HK-2 (cell line): ENCODE results near the gene PPP2R5A.
"Not testable (repeated sequence)": the region's sequence is repeated elsewhere in the genome, so short reads cannot be mapped to it uniquely, and the experiment has no call there.

Experiments
- DNase-seq: peaks from one replicate; pipeline ENCODE4 v3.0.0-alpha.2; 2018; ENCODE audit not compliant: unreplicated experiment

PPP2R5A gene

DNA sequence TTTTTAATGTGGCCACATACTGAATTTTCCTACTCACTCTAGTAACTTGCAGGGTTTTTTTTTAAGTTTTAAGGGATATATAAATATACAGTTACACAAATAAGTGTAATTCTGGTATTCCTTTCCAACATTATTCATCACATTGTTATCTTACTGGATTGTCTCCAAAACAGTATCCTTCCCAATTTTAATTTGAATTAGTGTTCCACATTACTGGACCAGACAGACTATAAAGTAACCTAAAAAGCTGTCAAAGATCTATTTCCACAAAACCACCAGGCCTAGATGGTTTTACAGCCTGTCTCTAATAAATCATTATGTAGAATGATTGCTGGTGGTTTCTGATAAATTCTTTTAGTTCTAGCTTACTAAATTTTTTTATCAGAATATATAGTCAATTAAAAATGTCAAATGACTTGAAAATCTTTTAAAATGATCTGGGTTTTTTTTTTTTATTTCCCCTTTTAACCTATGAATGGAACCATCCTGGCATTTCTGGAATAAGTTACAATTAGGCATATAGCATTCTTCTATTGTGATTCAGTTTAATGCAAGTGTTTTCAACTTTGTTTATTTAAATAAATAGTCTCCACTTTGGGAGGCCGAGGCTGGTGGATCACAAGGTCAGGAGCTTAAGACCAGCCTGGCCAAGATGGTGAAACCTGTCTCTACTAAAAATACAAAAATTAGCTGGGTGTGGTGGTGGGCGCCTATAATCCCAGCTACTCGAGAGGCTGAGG is 70.2 kb downstream of the PPP2R5A start:
- DNase-seq, result no peak

DNA sequence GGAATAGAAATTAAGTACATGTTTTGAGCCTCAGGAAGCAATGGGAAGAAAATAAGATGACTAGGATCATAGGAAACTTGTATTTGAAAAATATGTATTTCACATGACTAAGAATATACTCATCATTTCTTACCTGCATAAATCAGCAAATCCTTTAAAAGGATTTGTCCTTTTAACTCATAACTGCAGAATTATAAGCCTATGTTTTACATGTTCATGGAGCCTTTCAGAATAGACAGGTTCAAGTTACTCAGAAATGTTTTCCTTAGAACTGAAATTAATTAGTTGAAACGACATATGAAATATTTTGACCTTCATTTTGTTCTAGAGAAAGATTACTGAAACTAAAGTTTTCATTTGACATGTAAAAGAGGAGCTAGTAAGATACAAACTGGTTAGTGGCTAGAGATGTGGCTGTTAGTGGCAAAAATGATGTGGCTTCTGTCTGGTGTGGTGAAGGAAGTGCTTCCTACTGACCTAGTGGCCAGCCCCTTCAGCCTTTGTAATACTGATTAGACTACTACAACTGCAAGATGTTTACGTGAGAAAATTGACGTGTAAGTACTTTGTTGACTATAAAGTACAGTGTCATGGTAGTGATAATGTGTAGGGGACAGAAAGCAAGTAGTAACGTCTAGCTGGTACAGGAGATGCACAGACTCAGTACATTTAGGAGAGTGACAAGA is 74.7 kb downstream of the PPP2R5A start:
- no peak for DNase-seq

DNA sequence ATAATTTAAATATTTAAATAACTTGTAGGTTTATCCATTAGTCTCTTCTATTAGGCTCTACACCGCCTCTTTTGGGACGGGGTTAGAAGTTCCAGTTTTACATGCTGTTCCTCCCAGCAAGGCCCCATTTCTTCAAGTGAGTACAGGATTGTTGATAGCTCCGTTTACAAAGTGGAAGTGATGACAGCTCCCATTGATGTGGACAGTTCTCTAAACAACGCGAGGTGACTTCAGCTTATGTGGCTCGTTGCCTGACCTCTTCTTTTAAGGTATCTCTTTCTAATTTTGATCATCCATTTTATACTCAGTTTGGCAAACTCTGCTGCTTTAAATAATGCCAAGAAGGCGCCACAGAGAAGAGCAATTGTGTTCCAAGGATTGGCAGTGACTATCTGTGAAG is 79.8 kb downstream of the PPP2R5A start:
- DNase-seq, result no peak

DNA sequence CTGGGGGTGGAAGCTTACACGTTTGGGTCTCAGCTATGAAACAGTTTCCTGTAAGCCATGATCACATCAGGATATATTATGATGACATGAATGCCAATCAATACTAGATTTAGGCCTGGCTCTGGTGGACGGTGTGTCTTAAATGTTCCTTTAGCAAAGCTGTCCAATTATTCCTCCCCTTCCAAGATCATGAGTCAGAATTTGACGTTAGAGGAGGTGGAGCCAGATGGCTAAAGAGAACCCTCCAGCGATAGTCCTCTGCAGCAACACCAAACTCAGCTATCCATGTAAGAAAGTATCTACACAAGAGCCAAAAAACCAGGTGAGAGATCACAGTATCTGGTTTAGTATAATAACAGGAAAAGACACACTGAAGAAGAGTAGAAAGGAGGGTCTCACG is 81.7 kb downstream of the PPP2R5A start:
- DNase-seq, result no peak

DNA sequence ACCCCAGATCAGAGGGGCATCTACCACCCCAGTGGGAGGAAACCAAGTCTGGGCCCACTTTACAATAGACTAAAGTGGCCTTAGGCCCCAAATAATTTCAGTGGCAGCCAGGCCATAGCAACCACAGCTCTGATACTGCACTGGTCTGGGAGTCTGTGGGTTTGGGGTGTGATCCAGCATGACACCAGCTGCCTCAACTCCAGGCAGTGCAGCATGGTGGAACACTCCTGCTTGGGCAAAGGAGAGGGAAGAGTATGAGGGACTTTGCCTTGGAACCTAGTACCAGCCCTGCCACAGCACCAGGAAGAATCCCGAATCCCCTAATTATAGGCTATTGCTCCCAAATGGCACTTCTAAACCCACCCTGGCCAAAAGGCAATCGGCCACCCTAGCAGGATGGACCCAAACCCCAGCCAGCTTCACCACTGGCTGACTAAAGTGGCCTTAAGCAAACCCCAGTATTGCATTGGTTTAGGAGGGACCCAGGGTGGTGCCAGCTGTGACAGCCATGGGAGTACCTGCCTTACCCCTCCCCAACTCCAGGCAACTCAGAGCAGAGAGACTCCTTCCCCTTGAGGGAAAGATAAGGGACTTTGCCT is 82.4 kb downstream of the PPP2R5A start:
- no peak for DNase-seq

DNA sequence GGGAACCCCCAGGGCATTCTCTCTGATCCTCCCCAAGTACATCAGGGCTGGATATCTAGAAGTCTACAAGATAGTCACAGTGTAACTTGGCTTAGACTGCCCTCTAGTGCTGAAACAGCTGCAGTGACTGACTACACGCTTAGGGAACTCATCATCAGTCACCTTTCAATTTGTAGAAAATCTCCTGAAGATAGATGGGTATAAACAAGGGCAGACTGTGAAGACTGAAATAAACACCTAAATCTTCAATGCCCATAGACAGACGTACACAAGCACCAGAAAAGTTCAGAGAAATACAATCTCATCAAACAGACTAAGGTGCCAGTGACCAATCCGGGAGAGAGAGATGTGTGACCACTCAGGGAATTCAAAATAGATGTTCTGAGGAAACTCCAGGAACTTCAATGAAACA is 82.9 kb downstream of the PPP2R5A start:
- DNase-seq, result peak; percentile 47

DNA sequence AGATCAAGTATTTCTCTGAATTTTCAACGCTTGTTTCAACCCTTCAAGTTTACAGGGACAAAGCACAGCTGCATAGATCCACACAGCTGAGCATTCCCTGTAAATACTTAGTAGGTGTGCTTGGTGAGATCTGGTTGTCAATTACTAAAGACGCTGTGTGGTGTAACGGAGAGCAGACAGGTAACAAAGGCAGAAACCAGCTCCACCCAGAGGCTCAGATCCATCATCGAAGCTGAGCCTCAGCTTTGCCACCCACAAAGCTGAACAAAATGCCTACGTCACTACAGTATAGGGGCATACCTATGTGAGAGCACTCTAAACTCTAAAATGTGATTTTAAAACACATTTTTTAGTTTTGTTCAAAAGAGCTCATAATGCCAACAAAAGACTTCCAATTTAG is 90.8 kb downstream of the PPP2R5A start:
- DNase-seq, result no peak

DNA sequence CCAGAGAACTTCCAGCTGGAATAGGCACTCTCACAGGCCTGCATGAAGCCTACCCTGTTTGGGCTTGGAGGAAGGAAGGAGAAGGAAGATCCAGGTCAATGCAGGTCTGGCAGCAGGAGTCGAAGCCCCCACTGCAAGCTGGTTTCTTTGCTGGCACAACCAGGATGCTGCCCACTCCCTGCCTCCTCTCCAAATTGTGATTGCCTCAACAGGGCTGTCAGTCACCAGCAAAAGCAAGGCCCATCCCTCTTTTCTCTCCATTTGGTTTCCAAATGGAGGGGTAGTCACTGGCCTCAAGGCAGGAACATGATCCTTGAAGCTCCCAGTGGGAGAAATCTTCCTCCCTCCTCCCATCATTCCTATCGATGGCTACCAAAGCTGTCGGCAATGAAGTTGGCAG is 92.4 kb downstream of the PPP2R5A start:
- DNase-seq, result no peak

DNA sequence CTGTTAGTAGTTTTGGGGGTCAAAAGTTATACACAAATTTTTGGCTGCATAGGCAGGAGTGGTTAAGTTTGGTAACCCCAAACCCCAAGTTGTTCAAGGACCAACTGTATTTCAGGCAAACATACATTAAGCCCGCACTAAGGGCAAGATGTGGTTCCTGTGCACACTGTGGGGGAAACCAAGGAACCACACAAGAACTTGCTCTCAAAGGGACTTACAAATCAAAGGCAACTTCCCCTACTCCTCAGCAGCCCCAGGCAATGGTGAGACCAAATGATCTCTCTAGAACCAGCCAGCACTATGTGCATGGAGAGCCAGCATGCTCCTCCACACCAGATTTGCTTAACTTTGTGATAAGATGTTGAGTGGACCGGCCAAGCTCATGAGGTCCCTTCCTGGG is 94.2 kb downstream of the PPP2R5A start:
- DNase-seq, result no peak

DNA sequence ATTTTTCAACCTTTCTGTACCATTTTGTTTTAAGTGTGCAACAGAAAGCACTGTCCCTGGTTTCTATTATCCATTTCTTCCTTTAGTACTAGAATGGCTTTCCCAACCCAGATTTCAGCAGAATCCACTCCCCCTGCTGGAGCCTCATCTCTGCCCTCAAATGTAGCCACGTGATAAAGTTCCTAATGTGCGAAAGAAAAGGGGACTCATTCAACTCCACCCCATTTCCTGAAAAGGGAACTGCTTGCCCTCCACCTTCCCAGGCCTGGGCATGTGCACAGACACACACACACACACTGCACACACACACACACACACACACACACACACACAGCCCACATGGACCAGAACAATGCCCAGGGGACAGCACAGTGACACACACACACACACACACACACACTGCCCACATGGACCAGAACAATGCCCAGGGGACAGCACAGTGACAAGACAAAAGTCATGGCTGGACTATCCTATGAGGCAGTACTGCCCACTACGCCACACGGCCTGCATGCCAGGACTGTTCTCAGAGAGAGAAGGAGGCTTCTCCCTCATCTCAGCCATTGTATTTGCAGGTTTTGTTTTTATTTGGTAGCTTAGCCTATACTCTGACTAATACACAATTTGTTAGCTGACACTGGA is 96.3 kb downstream of the PPP2R5A start:
- no peak for DNase-seq

DNA sequence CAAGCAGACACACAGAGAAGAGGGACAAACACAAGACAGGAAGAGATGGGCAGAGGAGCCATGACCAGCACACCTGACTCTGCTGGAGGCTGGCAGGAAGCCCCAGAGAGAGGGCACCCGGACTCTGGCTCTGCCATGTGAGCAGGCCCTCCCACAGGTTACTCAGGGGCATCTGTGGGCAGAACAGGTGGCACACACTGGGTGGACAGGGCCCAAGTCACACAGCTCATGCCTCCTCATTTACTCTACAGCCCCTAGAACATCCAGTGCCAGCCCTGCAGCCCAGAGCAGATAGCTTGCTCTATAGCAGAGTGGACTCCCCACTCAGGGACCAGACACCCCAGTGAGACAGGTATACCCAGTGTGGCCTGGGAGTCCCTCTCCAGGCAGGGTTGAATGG is 100.8 kb downstream of the PPP2R5A start:
- DNase-seq, result no peak

DNA sequence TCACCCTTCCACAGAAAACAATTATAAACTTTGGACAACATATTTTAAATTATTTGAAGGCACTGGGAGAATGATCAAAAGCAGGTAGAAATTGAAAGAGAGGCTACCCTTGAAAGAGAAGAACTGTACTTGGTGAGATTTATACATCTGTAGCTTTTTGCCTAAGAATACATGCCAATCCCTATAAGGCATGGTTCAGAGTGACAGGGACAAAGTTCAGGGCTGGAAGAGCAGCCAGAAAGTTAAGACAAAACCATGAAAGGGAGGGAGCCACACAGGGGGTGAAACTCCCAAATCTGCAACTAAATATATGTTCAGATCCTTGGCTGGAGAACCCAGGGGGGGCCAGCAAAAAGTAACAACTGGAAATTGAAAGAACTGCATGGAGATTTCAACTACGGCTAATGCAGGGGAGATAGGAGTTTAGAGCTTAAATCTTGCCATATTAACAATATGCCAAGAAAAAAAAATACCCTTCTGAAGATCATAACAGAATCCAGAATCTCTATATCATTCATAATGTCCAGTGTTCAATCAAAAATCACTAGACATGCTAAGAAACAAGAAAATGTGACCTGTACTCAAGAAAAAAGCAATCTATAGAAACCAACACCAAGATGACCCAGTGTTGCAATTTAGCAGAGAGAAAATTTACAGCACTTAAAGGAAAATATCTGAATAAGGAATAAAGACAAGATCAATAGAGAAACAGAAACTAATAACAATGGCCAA is 103.9 kb downstream of the PPP2R5A start:
- DNase-seq, result no peak

DNA sequence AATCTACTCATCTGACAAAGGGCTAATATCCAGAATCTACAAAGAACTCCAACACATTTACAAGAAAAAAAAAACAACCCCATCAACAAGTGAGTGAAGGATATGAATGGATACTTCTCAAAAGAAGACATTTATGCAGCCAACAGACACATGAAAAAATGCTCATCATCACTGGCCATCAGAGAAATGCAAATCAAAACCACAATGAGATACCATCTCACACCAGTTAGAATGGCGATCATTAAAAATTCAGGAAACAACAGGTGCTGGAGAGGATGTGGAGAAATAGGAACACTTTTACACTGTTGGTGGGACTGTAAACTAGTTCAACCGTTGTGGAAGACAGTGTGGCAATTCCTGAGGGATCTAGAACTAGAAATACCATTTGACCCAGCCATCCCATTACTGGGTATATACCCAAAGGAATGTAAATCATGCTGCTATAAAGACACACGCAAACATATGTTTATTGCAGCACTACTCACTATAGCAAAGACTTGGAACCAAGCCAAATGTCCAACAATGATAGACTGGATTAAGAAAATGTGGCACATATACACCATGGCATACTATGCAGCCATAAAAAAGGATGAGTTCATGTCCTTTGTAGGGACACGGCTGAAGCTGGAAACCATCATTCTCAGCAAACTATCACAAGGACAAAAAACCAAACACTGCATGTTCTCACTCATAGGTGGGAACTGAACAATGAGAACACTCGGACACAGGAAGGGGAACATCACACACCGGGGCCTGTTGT is 110.6 kb downstream of the PPP2R5A start:
- not testable (repeated sequence) for DNase-seq

DNA sequence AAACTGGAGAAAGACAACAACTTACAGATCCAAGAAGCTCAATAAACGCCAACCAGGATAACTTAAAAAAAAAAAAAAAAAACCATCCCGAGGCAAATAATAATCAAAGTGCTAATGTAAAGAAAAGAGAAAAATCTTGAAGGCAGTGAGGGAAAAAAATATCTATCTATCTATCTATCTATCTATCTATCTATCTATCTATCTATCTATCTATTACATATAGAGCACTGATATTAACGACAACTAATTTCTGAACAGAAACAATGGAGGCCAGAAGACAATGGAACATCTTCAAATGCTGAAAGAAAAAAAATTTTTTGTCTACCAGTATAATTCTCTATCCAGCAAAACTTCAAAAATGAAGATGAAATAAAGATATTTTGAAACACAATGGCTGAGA is 111.4 kb downstream of the PPP2R5A start:
- no peak for DNase-seq

DNA sequence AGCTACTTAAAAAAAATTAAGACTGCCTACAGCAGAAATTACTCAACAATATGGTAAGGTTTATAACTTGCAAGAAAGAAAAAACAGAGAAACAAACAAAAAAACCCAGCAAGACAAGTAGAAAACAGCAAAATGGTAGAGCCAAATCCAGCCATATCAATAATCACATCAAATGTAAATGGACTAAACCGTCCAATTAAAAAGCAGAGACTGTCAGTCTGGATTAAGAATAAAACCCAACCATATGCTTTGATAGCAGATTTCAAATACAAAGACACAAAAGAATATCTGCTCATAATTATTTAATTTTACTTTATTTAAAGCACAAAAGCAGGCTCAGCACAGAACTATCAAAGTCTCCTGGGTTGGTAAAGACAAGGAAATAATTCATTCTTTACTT is 112.0 kb downstream of the PPP2R5A start:
- no peak for DNase-seq

DNA sequence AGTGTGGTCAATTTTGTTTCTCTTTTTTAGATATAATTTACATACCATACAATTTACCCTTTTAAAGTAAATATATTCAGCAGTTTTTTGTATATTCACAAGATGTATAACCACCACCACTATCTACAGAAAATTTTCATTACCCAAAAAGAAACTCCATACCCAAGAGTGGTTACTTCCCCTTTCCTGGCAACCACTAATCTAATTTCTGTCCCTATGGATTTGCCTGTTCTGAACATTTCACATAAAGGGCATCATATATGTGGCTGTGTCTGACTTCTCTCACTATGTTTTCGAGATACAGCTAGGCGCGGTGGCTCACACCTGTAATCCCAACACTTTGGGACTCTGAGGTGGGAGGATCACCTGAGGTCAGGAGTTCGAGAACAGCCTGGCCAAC is 115.8 kb downstream of the PPP2R5A start:
- no peak for DNase-seq

DNA sequence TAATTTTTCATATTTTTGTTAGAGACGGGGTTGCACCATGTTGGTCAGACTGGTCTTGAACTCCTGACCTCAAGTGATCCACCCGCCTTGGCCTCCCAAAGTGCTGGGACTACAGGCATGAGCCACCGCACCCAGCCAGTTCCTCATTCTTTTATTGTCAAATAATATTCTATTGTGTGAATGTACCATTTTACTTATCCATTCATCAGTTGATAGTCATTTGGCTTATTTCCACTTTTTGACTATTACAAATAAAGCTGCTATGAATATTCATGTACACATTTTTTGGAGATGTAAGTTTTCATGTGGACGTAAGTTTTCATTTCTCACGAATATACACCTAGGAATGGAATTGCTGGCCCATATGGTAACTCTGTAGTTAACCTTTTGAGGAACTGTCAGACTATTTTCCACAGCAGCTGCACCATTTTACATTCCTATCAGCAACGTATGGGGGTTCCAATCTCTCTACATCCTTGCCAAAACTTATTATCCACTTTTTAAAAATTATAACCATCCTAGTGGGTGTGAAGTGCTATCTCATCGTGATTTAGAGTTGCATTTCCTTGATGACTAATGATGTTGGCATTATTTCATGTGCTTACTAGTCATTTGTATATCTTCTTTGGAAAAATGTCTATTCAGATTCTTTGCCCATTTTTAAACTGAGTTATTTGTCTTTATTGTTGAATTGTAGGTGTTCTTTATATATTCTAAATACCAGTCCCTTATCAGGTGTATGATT is 116.8 kb downstream of the PPP2R5A start:
- no peak for DNase-seq

DNA sequence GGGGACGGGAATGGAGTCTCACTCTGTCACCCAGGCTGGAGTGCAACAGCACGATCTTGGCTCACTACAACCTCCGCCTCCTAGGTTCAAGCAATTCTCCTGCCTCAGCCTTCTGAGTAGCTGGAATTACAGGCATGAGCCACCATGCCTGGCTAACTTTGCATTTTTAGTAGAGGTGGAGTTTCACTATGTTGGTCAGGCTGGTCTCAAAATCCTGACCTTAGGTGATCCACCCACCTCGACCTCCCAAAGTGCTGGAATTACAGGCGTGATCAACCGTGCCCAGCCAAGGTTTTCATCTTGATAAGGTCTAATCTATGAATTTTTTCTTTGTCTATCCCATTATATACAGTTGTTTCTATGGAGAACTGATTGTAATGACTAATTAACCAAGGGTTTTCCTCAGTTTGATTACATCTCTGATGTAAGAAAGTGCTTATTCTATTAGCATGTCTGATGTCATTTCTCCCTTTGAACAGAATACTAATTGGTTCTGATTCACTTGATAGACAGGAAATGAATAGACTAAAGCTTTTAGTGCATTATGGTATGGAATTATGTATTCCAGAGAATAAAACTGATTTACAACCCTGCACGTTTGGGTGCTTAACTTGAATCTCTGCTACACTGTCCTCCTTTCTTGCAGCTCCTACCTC is 117.6 kb downstream of the PPP2R5A start:
- no peak for DNase-seq

DNA sequence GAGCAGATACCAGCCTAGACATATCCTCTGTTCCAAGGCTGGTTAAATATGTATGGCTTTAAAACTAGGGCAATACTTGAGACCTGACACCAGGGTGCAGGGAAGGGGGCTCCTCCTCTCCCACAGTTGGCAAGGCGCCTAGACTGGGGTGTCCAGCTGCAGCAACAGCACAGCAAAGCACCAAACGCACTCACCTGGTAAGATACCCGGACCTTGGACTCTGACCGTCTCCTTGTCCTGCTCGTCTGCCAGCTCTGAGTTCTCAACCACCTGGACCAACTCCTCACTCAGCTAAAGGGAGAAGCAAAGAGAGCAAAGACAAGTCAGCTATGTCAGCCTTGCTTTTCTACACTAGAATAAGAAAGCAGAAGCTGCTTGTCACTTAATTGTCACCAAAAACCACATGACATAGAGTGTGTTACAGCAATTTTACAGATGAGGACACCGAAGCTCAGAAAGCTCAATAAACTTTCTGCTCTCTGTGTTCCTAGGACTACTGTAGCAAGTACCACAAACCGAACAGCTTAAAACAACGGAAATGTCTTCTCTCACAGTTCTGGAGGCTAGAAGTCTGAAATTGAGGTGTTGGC is 125.1 kb downstream of the PPP2R5A start:
- no peak for DNase-seq
